ENCODE measurements around the gene CHI3L2.

The CHI3L2 gene

GRCh38 chr1:111270771-111271463, 43.4 kb downstream of the CHI3L2 start:
- DNase-seq (ENCODE audit: insufficient read length) (peak; percentile 5), FAIRE-seq (no peak)
- TF ChIP-seq POLR2AphosphoS5 (IDR thresholded peaks at IDR 0.05; ENCODE audit: low read depth, low read length) (no peak), POLR2A (IDR thresholded peaks at IDR 0.05; ENCODE audit: low read depth, low read length) (no peak), TAF1 (IDR thresholded peaks at IDR 0.05; ENCODE audit: borderline replicate concordance, low read depth, low read length) (no peak)

- TF ChIP-seq TAF1 (IDR thresholded peaks at IDR 0.05; ENCODE audit: borderline replicate concordance, low read depth, low read length) = no peak
- TF ChIP-seq POLR2AphosphoS5 (IDR thresholded peaks at IDR 0.05; ENCODE audit: low read depth, low read length) = no peak
- TF ChIP-seq POLR2A (IDR thresholded peaks at IDR 0.05; ENCODE audit: low read depth, low read length) = no peak
- DNase-seq (ENCODE audit: insufficient read length) (no peak), FAIRE-seq (no peak)
These were observed 43.9 kb downstream of the CHI3L2 start for GRCh38 chr1:111271464-111271801.

GRCh38 chr1:111272081-111272480, 44.6 kb downstream of the CHI3L2 start:
- FAIRE-seq = no peak
- TF ChIP-seq POLR2AphosphoS5 (IDR thresholded peaks at IDR 0.05; ENCODE audit: low read depth, low read length) (no peak), TAF1 (IDR thresholded peaks at IDR 0.05; ENCODE audit: borderline replicate concordance, low read depth, low read length) (no peak), POLR2A (IDR thresholded peaks at IDR 0.05; ENCODE audit: low read depth, low read length) (no peak)
- no peak for DNase-seq (ENCODE audit: insufficient read length)

GRCh38 chr1:111274653-111275052, 47.1 kb downstream of the CHI3L2 start:
- FAIRE-seq = no peak
- no peak for TF ChIP-seq POLR2A (IDR thresholded peaks at IDR 0.05; ENCODE audit: low read depth, low read length)
- no peak for TF ChIP-seq TAF1 (IDR thresholded peaks at IDR 0.05; ENCODE audit: borderline replicate concordance, low read depth, low read length)
- TF ChIP-seq POLR2AphosphoS5 (IDR thresholded peaks at IDR 0.05; ENCODE audit: low read depth, low read length) = no peak

GRCh38 chr1:111275079-111275478, 47.6 kb downstream of the CHI3L2 start:
- FAIRE-seq (no peak), DNase-seq (ENCODE audit: insufficient read length) (no peak)
- no peak for TF ChIP-seq POLR2AphosphoS5 (IDR thresholded peaks at IDR 0.05; ENCODE audit: low read depth, low read length)

More at GRCh38 chr1:111274653-111275052, 47.1 kb downstream of the CHI3L2 start:
- DNase-seq (ENCODE audit: insufficient read length) = no peak

- no peak for TF ChIP-seq POLR2AphosphoS5 (IDR thresholded peaks at IDR 0.05; ENCODE audit: low read depth, low read length)
- no peak for TF ChIP-seq POLR2A (IDR thresholded peaks at IDR 0.05; ENCODE audit: low read depth, low read length)
- no peak for TF ChIP-seq TAF1 (IDR thresholded peaks at IDR 0.05; ENCODE audit: borderline replicate concordance, low read depth, low read length)
- no peak for FAIRE-seq
These were observed 48.4 kb downstream of the CHI3L2 start for GRCh38 chr1:111275780-111276433.

GRCh38 chr1:111279144-111279543, 51.6 kb downstream of the CHI3L2 start:
- DNase-seq (ENCODE audit: insufficient read length) = no peak
- no peak for TF ChIP-seq POLR2A (IDR thresholded peaks at IDR 0.05; ENCODE audit: low read depth, low read length)
- TF ChIP-seq TAF1 (IDR thresholded peaks at IDR 0.05; ENCODE audit: borderline replicate concordance, low read depth, low read length) = no peak
- TF ChIP-seq POLR2AphosphoS5 (IDR thresholded peaks at IDR 0.05; ENCODE audit: low read depth, low read length) = no peak
- FAIRE-seq = no peak

More at GRCh38 chr1:111275780-111276433, 48.4 kb downstream of the CHI3L2 start:
- no peak for DNase-seq (ENCODE audit: insufficient read length)

GRCh38 chr1:111280267-111280666, 52.8 kb downstream of the CHI3L2 start:
- DNase-seq (ENCODE audit: insufficient read length) = no peak
- no peak for TF ChIP-seq POLR2AphosphoS5 (IDR thresholded peaks at IDR 0.05; ENCODE audit: low read depth, low read length)
- no peak for TF ChIP-seq POLR2A (IDR thresholded peaks at IDR 0.05; ENCODE audit: low read depth, low read length)
- no peak for TF ChIP-seq TAF1 (IDR thresholded peaks at IDR 0.05; ENCODE audit: borderline replicate concordance, low read depth, low read length)
- no peak for FAIRE-seq

- no peak for TF ChIP-seq TAF1 (IDR thresholded peaks at IDR 0.05; ENCODE audit: borderline replicate concordance, low read depth, low read length)
- TF ChIP-seq POLR2A (IDR thresholded peaks at IDR 0.05; ENCODE audit: low read depth, low read length) = no peak
- no peak for TF ChIP-seq POLR2AphosphoS5 (IDR thresholded peaks at IDR 0.05; ENCODE audit: low read depth, low read length)
- DNase-seq (ENCODE audit: insufficient read length) (no peak), FAIRE-seq (no peak)
These were observed 53.9 kb downstream of the CHI3L2 start for GRCh38 chr1:111281411-111281810.

GRCh38 chr1:111283838-111284237, 56.3 kb downstream of the CHI3L2 start:
- TF ChIP-seq POLR2AphosphoS5 (IDR thresholded peaks at IDR 0.05; ENCODE audit: low read depth, low read length) (no peak), POLR2A (IDR thresholded peaks at IDR 0.05; ENCODE audit: low read depth, low read length) (no peak), TAF1 (IDR thresholded peaks at IDR 0.05; ENCODE audit: borderline replicate concordance, low read depth, low read length) (no peak)
- DNase-seq (ENCODE audit: insufficient read length) (no peak), FAIRE-seq (no peak)

- FAIRE-seq (no peak), DNase-seq (ENCODE audit: insufficient read length) (no peak)
- TF ChIP-seq POLR2A (IDR thresholded peaks at IDR 0.05; ENCODE audit: low read depth, low read length) (no peak), POLR2AphosphoS5 (IDR thresholded peaks at IDR 0.05; ENCODE audit: low read depth, low read length) (no peak), TAF1 (IDR thresholded peaks at IDR 0.05; ENCODE audit: borderline replicate concordance, low read depth, low read length) (no peak)
These were observed 58.4 kb downstream of the CHI3L2 start for GRCh38 chr1:111285879-111286278.

GRCh38 chr1:111286912-111287311, 59.4 kb downstream of the CHI3L2 start:
- DNase-seq (ENCODE audit: insufficient read length) = no peak
- FAIRE-seq = no peak
- TF ChIP-seq TAF1 (IDR thresholded peaks at IDR 0.05; ENCODE audit: borderline replicate concordance, low read depth, low read length) (no peak), POLR2AphosphoS5 (IDR thresholded peaks at IDR 0.05; ENCODE audit: low read depth, low read length) (no peak), POLR2A (IDR thresholded peaks at IDR 0.05; ENCODE audit: low read depth, low read length) (no peak)

All from GM12892 (cell line).